Dendritic cell treated with granulocyte-macrophage colony-stimulating factor and Interleukin-4, amounts not matched to agents 40 ng/mL and 50 ng/mL, for 4 days (primary cell): Measurements from ENCODE around the gene EFHC1.
A peak's percentile ranks its signal among the peaks of the same experiment; 100 is the strongest.

Experiments
- H3K27ac Mint-ChIP-seq: one replicate; pipeline ENCODE4 v1.8.0; 2022; ENCODE audit warnings: mild to moderate bottlenecking, mixed read lengths
- H3K27me3 Mint-ChIP-seq: one replicate; pipeline ENCODE4 v1.8.0; 2022; ENCODE audit warnings: mild to moderate bottlenecking, mixed read lengths
- H3K36me3 Mint-ChIP-seq: one replicate; pipeline ENCODE4 v1.8.0; 2022; ENCODE audit warnings: low read depth, mixed read lengths
- H3K4me1 Mint-ChIP-seq: one replicate; pipeline ENCODE4 v1.8.0; 2022; ENCODE audit warnings: low read depth, mixed read lengths
- H3K4me3 Mint-ChIP-seq: one replicate; pipeline ENCODE4 v1.8.0; 2022; ENCODE audit warnings: mild to moderate bottlenecking, moderate library complexity, mixed read lengths
- H3K9me3 Mint-ChIP-seq: one replicate; pipeline ENCODE4 v1.8.0; 2022; ENCODE audit warnings: mixed read lengths
- intact Hi-C: fragments of 100-400 bp; cut with micrococcal nuclease; formaldehyde crosslinking; loops from one replicate; pipeline ENCODE4 v1.15.0; 2022

Gene EFHC1

DNA sequence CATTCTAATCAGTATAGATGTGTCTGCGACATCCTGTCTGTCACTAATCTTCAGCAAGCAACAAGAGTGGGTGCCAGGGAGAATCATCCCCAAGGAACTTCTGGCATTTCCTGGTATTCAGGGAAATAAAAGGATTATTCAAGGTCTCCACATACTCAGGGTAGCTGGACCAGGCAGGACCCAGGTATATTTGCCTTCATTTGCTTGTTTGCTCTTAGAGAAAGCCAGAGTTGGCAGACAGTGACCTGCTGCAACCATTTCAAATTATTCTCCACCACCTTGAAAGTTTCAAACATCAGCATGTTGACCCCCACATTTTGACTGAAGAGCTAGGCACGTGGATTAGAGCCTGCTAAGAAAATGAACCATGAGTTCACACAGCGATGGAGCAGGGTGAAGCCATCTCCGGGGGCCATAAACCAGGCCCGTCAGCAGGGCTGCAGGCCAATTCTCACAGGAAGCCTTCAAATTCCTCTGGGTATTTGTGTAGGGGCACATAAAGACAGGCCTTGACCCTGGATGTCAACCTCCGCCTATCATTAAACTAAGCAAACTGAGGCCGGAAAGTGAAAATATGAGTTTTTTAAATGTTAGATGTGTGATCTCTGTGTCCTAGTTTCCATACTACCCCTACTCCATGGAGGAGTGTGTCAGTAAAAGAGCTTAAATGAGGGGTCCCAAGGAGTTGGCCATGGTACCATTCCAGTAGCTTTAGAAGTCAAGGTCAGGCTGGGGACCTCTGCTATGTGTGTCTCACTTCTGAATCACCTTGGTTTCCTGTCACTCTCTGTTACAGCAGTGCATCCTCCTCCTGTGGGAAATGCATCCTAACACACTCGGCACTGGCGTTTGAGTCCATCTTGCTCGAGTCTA, 123.8 kb downstream of the EFHC1 start:
- Mint-ChIP-seq H3K27me3 (no peaks in the 10 kb centered on the region), H3K4me1 (peaks cover 38% of the 10 kb centered on the region), H3K4me3 (no peak overlapping the region), H3K27ac (no peak overlapping the region), H3K36me3 (peaks cover 24% of the 10 kb centered on the region), H3K9me3 (no peaks in the 10 kb centered on the region)
- intact Hi-C loops: no loop called here

DNA sequence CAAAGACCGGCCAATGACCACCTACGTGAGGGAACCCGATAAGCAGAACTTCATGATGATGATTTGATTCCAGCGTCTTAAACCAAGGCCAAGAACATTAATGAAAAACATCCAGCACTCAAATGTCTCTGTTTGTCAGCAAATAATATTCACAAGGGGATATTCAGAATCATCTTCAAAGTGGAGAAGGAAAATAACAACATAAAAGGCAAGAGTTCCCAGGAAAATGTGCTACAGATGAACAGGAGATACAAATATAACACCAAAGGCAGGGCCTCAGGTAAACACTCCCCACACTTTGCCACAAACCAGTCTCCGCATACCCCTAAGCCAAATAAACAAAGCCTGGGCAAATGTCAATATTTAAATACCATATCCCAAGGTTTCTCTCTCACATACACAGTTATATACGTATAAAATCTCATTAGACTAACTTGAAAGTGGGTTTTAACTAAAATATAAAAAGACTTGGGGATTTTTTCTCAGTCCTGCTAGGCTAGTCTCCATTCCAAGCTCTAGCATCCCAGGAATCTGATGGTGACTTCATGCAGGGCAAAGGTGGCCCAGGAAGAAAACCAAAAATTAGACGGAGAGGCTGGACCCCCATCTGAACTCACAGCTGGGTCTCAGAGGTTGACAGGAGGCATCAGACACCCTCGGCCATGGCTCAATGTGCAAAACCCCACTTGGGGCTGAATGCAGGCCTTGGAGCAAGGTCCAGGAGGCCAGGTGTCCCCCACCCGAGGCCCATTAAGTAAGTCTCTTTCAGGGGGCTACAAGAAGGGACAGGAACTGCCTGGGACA, 124.7 kb downstream of the EFHC1 start:
- H3K4me1 Mint-ChIP-seq: peaks cover 43% of the 10 kb centered on the region
- no peaks in the 10 kb centered on the region for H3K9me3 Mint-ChIP-seq
- H3K36me3 Mint-ChIP-seq: peaks cover 30% of the 10 kb centered on the region
- no peak overlapping the region for H3K27ac Mint-ChIP-seq
- H3K4me3 Mint-ChIP-seq: no peak overlapping the region
- no peaks in the 10 kb centered on the region for H3K27me3 Mint-ChIP-seq
- intact Hi-C loops: no loop called here

DNA sequence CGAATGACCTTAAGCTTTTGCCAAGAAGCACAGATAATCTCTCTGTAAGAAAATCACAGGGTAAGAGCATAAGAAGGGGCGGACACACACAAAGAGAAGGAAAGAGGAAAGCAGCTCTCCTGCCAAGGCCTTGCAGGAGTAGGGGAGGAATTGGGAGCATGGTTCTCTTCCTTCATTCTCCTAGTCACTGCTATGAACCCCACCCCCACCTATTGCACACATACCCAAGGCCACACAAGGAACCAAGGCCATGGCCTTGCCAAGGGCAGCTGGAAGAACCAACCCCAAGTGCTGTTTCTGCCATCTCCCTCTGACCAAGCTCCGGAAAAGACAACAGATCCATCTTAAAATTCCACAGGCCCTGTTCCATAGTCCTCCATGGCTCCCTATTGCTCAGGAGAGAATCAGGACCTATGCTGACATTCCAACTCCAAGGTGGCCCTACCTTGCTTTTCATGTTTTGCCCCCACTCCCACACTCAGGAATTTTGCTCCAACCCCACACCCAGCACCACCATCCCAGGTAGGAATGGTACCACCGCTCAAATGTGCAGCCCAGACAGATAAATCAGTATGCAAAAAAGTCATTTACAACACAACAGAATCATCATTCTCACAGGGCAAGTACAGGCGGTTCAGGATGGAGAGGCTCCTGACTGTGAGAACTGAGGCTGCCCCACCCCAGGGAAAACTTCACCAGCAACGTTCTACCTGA, 125.4 kb downstream of the EFHC1 start:
- Mint-ChIP-seq H3K9me3 (no peaks in the 10 kb centered on the region), H3K27ac (no peak overlapping the region), H3K27me3 (no peaks in the 10 kb centered on the region), H3K4me1 (peaks cover 51% of the 10 kb centered on the region), H3K4me3 (no peak overlapping the region), H3K36me3 (peaks cover 36% of the 10 kb centered on the region)
- intact Hi-C loops: no loop called here

DNA sequence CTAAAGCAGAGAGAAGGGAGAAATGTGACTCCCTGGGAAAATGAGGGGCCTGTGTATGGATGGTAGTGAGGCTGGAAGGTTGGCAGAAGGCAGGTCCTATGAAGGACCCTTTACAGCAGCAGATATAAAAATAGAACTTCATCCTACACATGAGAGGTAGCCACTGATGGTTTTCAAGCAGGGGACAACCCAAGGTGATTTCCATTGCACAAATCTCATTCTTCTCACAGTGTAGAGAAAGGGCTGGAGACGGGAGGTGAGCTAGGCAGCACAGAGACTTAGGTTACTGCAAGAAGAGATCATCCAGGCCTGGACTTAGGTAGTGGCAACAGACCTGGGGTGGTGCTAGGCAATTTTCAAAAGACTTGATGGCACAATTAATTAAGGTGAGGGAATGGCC, 126.0 kb downstream of the EFHC1 start:
- no peaks in the 10 kb centered on the region for H3K27me3 Mint-ChIP-seq
- no peak overlapping the region for H3K27ac Mint-ChIP-seq

DNA sequence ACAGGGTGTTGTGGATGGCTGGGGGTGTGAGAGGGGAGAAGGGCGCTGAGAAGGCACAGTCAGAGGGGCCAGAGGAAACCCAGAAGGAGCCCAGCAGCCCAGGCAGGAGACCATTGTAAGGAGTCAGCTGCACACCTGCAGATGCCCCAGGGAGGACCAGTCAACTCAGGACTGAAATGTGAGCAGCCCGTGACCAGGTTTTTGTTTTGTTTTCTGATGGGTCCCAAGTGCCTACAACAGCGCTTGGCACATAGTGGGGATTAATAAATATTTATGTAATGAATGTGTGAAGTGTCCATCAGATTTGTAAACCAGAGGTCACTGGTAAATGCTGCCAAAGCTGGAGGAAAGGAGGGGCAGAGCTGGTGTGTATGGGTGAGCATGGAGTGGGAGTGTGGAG, 126.5 kb downstream of the EFHC1 start:
- no peaks in the 10 kb centered on the region for H3K27me3 Mint-ChIP-seq
- H3K4me1 Mint-ChIP-seq: peaks cover 58% of the 10 kb centered on the region
- peak overlapping the region; percentile 1 for H3K27ac Mint-ChIP-seq
- peaks cover 41% of the 10 kb centered on the region for H3K36me3 Mint-ChIP-seq
- no peaks in the 10 kb centered on the region for H3K9me3 Mint-ChIP-seq
- intact Hi-C loops: no loop called here
- H3K4me3 Mint-ChIP-seq: no peak overlapping the region

More for the DNA sequence above, 126.0 kb downstream of the EFHC1 start:
- H3K4me3 Mint-ChIP-seq: no peak overlapping the region
- intact Hi-C loops: no loop called here
- H3K36me3 Mint-ChIP-seq: peaks cover 36% of the 10 kb centered on the region
- peaks cover 54% of the 10 kb centered on the region for H3K4me1 Mint-ChIP-seq
- H3K9me3 Mint-ChIP-seq: no peaks in the 10 kb centered on the region

DNA sequence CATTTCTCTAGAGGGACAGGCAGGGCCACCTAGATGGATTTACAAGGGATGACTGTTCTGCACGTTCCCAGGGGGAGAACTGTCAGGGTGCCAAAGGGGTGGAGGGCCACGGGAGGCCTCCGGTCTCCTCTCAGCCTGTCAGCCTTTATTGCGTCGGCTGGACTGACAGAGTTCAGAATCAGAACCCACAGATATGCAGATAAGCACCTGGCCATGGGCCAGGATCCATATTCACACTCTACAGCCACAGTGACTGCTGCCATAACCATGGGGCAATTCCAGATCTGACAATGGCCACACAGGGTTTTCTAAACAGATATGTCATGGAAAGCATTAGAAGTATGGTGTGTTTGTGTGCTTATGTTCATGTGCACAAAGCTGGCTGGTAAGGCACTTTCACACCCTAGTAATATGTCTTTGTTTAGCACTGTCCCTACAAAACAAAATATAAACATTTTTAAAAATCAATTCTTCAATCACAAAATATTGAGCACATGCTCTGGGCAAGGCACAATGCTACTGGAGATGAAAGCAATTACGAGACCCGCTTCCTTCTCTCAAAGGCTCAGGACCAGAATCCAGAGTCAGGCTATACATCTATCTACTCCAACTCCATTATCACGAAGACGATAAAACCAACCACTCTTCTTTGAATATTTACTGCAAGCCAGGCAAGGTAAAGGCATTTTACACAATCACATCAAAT, 127.7 kb downstream of the EFHC1 start:
- Mint-ChIP-seq H3K4me3 (no peak overlapping the region), H3K27ac (peak overlapping the region; percentile 1), H3K27me3 (no peaks in the 10 kb centered on the region), H3K9me3 (no peaks in the 10 kb centered on the region), H3K36me3 (peaks cover 51% of the 10 kb centered on the region), H3K4me1 (peaks cover 69% of the 10 kb centered on the region)
- intact Hi-C loops: no loop called here

DNA sequence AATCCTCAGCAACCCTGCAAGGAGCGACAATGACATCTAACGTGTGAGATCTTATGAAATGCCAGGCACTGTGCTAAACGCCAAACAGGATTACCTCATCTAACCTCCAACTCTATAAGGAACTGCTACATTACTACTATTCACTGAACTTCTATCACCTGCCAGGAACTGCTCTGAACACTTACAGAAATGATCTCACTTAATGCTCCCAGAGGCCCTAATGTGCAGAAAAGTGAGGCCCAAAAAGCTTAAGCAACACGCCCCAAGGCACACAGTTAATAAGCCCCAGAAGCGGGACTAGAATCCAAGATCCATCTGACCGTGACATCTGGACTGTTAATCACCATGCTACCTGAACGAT, 128.2 kb downstream of the EFHC1 start:
- Mint-ChIP-seq H3K36me3 (peaks cover 52% of the 10 kb centered on the region), H3K4me1 (peaks cover 74% of the 10 kb centered on the region), H3K4me3 (no peak overlapping the region), H3K27ac (no peak overlapping the region), H3K9me3 (no peaks in the 10 kb centered on the region), H3K27me3 (no peaks in the 10 kb centered on the region)
- intact Hi-C loops: no loop called here

DNA sequence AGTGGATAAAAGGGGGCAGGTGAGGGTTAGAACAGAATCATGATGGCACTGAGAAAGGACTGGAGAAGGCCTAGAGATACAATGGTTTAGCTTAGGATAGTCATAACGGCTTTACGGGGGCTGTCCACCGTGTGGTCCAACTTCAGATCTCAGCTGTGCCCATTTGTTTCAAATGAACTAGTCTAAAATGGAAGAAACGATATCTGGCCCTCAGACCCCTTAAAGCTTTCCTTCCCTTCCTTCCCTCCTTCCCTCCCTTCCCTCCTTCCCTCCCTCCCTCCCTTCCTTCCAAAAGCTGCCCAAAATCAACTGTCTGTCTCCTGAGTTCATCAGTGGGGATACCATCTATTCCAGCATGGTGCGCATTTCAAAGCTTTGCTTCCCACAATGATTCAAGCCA, 128.9 kb downstream of the EFHC1 start:
- H3K27ac Mint-ChIP-seq: no peak overlapping the region
- peaks cover 81% of the 10 kb centered on the region for H3K4me1 Mint-ChIP-seq
- no peak overlapping the region for H3K4me3 Mint-ChIP-seq
- H3K36me3 Mint-ChIP-seq: peaks cover 48% of the 10 kb centered on the region
- intact Hi-C loops: no loop called here
- H3K9me3 Mint-ChIP-seq: no peaks in the 10 kb centered on the region
- no peaks in the 10 kb centered on the region for H3K27me3 Mint-ChIP-seq

DNA sequence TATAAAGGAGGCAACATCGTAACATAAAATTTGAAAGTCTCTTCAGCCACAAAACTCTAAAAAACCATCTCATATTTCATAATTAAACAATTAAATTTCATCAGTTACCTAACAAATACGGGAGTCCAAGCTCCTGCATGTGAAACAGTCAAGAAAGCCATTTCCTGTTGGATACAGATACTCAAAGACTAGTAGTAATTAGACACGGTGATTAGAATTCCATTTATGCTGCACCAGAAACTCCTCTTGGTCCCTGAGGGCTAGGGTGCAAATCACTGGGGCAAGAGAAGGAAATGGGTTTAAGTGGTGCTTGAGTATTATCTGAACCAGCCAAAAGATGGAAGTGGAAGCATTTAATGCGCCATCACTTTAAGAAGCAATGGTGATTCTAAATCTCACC, 129.3 kb downstream of the EFHC1 start:
- no peaks in the 10 kb centered on the region for H3K27me3 Mint-ChIP-seq
- no peak overlapping the region for H3K27ac Mint-ChIP-seq
- peaks cover 44% of the 10 kb centered on the region for H3K36me3 Mint-ChIP-seq
- peaks cover 82% of the 10 kb centered on the region for H3K4me1 Mint-ChIP-seq
- H3K4me3 Mint-ChIP-seq: no peak overlapping the region
- intact Hi-C loops: no loop called here
- no peaks in the 10 kb centered on the region for H3K9me3 Mint-ChIP-seq

DNA sequence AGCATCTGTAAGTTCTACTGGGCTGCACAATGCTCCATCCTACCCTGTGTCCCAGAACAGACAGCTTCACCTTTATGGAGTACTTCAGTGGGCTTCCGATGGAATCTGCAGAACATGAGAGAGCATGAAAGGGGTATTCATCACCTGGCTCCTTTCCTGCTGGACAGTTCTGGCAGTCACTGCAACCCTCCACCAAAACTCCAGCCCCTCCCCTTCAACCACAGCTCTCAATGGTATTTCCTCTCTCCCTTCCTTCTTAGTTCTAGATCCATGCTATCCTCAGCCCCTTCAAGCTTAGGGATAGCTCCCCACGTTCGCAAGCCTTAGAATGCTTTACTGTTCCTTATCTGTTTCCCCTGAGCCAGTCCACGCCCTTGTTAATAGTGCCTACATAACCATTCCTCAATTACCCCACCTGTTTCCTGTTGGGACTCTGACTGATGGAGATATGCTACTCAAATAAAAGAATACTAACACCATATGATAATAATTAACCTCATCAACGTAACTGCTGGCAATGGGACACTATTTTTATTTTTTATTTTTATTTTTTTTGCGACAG, 130.0 kb downstream of the EFHC1 start:
- Mint-ChIP-seq H3K9me3 (no peaks in the 10 kb centered on the region), H3K4me1 (peaks cover 81% of the 10 kb centered on the region), H3K36me3 (peaks cover 40% of the 10 kb centered on the region), H3K4me3 (no peak overlapping the region), H3K27me3 (no peaks in the 10 kb centered on the region), H3K27ac (no peak overlapping the region)
- intact Hi-C loops: no loop called here

DNA sequence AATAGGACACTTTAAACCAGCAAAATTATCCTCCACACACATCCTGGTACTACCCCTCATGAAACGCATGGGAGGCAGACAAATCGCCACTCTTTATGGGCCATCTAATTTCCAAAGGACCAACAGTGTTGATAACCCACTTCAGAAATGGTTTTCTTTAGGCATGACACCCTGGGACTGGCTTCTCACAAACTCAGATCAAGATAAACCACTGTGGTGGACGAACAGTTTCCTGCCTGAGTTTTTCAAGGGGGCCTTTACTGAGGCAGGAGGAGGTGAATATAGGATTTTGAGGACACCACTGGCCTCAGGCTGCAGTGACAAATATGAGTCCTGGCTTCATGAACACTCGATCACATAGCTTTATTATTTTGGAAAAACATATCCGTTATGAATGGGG, 130.7 kb downstream of the EFHC1 start:
- H3K4me3 Mint-ChIP-seq: no peak overlapping the region
- no peak overlapping the region for H3K27ac Mint-ChIP-seq
- peaks cover 40% of the 10 kb centered on the region for H3K36me3 Mint-ChIP-seq
- H3K4me1 Mint-ChIP-seq: peaks cover 73% of the 10 kb centered on the region
- intact Hi-C loops: no loop called here
- H3K9me3 Mint-ChIP-seq: no peaks in the 10 kb centered on the region
- no peaks in the 10 kb centered on the region for H3K27me3 Mint-ChIP-seq

DNA sequence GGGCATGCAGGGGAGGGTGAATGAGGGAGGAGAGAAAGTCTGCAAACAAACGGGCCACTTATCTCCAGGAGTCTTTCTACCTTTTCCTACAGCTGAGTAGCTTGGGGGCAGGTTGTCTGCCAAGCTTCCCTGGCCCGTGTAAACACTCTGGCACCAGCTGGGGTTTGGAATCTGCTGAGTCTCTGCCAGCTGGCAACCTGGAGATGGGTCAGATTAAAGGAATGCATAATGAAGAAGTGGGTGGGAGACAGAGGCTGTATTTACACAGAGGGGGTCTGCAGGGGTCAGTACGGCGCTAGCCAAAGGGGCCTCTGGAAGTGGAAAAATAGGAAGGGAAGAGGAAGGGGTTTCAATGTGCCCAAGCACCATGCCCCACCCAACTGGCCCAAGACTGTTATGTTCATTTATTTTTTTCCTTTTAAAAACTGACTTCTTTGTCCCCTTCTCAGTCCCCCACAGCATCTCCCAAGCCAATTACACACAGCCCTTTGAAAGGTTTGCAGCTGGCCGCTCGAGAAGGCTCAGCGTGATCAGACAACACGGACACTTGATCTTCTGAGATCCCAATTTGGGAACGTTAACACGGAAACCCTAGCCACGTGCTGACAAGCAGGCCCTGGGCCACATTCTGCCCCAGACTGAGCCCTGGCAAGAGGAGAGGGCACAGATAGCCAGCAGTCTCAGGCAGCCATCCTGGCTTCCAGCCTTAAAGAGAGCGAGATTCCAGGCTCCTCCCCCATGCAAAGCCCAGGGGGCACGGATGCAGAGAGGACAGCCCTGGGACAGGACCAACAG, 131.5 kb downstream of the EFHC1 start:
- H3K4me1 Mint-ChIP-seq: peaks cover 65% of the 10 kb centered on the region
- no peaks in the 10 kb centered on the region for H3K27me3 Mint-ChIP-seq
- intact Hi-C loops: no loop called here

DNA sequence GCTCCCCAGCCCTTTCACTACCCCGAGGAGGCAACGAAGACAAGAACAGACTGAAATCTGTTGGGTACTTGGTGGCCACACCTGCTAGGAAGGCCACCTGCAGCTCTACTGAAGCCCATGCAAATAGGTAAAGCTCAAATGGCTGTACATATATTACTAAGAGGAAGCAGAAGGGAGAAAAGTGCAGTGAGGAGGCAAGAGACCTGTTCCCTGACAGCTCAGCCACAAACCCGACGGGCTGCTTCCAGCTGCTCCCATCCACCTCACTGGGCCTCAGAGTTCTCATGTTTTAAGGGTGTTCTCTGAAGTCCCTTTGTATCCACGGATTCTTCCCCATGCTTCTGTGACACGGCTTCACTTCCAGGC, 132.1 kb downstream of the EFHC1 start:
- H3K4me3 Mint-ChIP-seq: no peak overlapping the region
- no peaks in the 10 kb centered on the region for H3K27me3 Mint-ChIP-seq
- H3K4me1 Mint-ChIP-seq: peaks cover 59% of the 10 kb centered on the region
- H3K27ac Mint-ChIP-seq: no peak overlapping the region
- H3K36me3 Mint-ChIP-seq: peaks cover 29% of the 10 kb centered on the region
- no peaks in the 10 kb centered on the region for H3K9me3 Mint-ChIP-seq
- intact Hi-C loops: no loop called here

More for the DNA sequence above, 131.5 kb downstream of the EFHC1 start:
- H3K36me3 Mint-ChIP-seq: peaks cover 33% of the 10 kb centered on the region
- no peak overlapping the region for H3K27ac Mint-ChIP-seq
- no peak overlapping the region for H3K4me3 Mint-ChIP-seq
- no peaks in the 10 kb centered on the region for H3K9me3 Mint-ChIP-seq
